ENCODE measurements around the gene NR2C2. TPM values are rescaled to one million over a fixed set of nuclear protein-coding genes. Genes with fewer than 3 reads are reported as not detected.
A peak's percentile ranks its signal among the peaks of the same experiment; 100 is the strongest.

NR2C2 gene
- total RNA-seq, 1 experiment from 2014 or later, result 38.5 TPM

GRCh38 chr3:14915636-14916222 lies 31.7 kb upstream of the NR2C2 start:
- H2AFZ ChIP-seq (ENCODE audit: low read length), result no peak overlapping the region
- no peak overlapping the region for H2BK5ac ChIP-seq (ENCODE audit: insufficient read length, low read length)
- H3K36me3 Mint-ChIP-seq (ENCODE audit: insufficient read depth in 1 of 3, low read depth in 3 of 3), result no peaks in the 10 kb centered on the region
- no peak overlapping the region for H2BK15ac ChIP-seq (ENCODE audit: low read depth, low read length)
- no CpG with 5 or more reads among the region's 3 CpGs for WGBS (ENCODE audit: extremely low coverage, insufficient read length, low lambda C conversion rate)
- no peaks in the 10 kb centered on the region for H3K9me3 ChIP-seq (ENCODE audit: control insufficient read depth, low read depth, low read length)
- no peak overlapping the region for H3K23ac ChIP-seq (ENCODE audit: insufficient read length, low read depth, low read length)
- no peak overlapping the region for H3T11ph ChIP-seq (ENCODE audit: low read length)
- H3K79me2 ChIP-seq (ENCODE audit: insufficient read depth, low read length), result no peaks in the 10 kb centered on the region
- no peak overlapping the region for H3K4ac ChIP-seq (ENCODE audit: low read depth, low read length)
- no peak overlapping the region for H3K56ac ChIP-seq (ENCODE audit: insufficient read length, low read depth, low read length)
- H2BK20ac ChIP-seq (ENCODE audit: low read depth, low read length, poor library complexity, severe bottlenecking), result no peak overlapping the region
- no peak overlapping the region for H2BK12ac ChIP-seq (ENCODE audit: insufficient read length, low read depth, low read length)
- H3K9ac ChIP-seq (ENCODE audit: extremely low read depth, insufficient read length, low read length), result no peak overlapping the region
- H3K4me1 ChIP-seq (ENCODE audit: insufficient read depth, low read length), result no peaks in the 10 kb centered on the region
- no peak overlapping the region for H4K91ac ChIP-seq (ENCODE audit: insufficient read length, low read depth, low read length)
- no peaks in the 10 kb centered on the region for H3K27me3 ChIP-seq (ENCODE audit: insufficient read depth, low read length)
- no peak overlapping the region for H3K14ac ChIP-seq (ENCODE audit: insufficient read depth, low read length)
- H4K5ac ChIP-seq (ENCODE audit: insufficient read length, low read depth, low read length), result no peak overlapping the region
- no peaks in the 10 kb centered on the region for H3K9me3 Mint-ChIP-seq
- no peaks in the 10 kb centered on the region; the same call in 1 of the 2 replicates for H3K27me3 Mint-ChIP-seq (ENCODE audit: low read depth)
- H2BK120ac ChIP-seq (ENCODE audit: low read depth, low read length, poor library complexity, severe bottlenecking), result no peak overlapping the region
- H4K20me1 ChIP-seq (ENCODE audit: control insufficient read depth, insufficient read depth, insufficient read length), result no peaks in the 10 kb centered on the region
- H3K4me1 Mint-ChIP-seq, result peaks cover 6 to 12% of the 10 kb centered on the region in 2 experiments
- no peak overlapping the region for H3K4me3 Mint-ChIP-seq
- no peaks in the 10 kb centered on the region for H3K79me1 ChIP-seq (ENCODE audit: insufficient read depth, low read depth, low read length, poor library complexity, severe bottlenecking)
- H3K4me2 ChIP-seq (ENCODE audit: insufficient read depth, insufficient read length, low read length), result no peak overlapping the region
- H4K8ac ChIP-seq (replicated peaks; ENCODE audit: insufficient read length, low read depth, low read length), result no peak overlapping the region
- no peak overlapping the region for H3K27ac Mint-ChIP-seq
- H2AK5ac ChIP-seq (ENCODE audit: insufficient read length, low read length), result no peak overlapping the region
- no peaks in the 10 kb centered on the region for H3K23me2 ChIP-seq (ENCODE audit: insufficient read length, low read depth, low read length, poor library complexity, severe bottlenecking)
- H3K18ac ChIP-seq (ENCODE audit: insufficient read length, low read depth, low read length), result no peak overlapping the region
- peak; percentile 33; the same call in 2 of the 3 replicates for TF ChIP-seq CTCF (conservative IDR thresholded peaks at IDR 0.05)
- no peak overlapping the region for H3K27ac ChIP-seq (ENCODE audit: insufficient read length, low read depth, low read length)
- DNase-seq, result peak; percentile 12

All from H9 (cell line).